GM18505 (cell line): ENCODE data around the gene PRRC2B.

Source experiments
- ATAC-seq: cut with Tn5 transposase; IDR thresholded peaks from one replicate; pipeline ENCODE4 v1.9.1; 2021; ENCODE audit not compliant: unreplicated experiment
- POLR2A ChIP-seq: IDR thresholded peaks from 4 replicates; pipeline ENCODE4 v1.6.1; 2011; ENCODE audit warnings: borderline replicate concordance; ENCODE audit not compliant: insufficient read depth, insufficient read length; ENCODE audit errors: extremely low read depth

The PRRC2B gene

DNA sequence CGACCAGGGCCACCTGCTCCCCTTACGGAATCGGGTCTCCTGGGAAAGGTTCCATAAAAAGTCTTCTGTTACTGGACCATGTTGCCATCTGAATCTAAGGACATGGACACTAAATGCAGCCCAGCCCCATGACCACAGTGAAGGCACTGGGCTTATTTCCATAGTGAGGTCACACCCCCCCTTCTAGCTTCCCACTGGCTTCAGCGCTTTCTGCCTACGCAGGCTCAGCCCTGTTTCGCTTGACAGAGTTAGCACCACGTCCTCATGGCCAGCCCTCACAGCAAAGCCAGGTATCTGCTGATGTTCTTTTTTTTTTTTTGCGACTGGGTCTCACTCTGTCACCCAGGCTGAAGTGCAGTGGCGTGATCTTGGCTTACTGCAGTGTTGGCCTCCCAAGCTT is 123.0 kb downstream of the PRRC2B start:
- ATAC-seq: no peak
- TF ChIP-seq POLR2A: no peak

GRCh38 chr9:131517761-131518190 is 123.9 kb downstream of the PRRC2B start:
- TF ChIP-seq POLR2A: no peak
- ATAC-seq: no peak

- TF ChIP-seq POLR2A: no peak
- no peak for ATAC-seq
Observed at GRCh38 chr9:131518553-131518952, 124.7 kb downstream of the PRRC2B start.

DNA sequence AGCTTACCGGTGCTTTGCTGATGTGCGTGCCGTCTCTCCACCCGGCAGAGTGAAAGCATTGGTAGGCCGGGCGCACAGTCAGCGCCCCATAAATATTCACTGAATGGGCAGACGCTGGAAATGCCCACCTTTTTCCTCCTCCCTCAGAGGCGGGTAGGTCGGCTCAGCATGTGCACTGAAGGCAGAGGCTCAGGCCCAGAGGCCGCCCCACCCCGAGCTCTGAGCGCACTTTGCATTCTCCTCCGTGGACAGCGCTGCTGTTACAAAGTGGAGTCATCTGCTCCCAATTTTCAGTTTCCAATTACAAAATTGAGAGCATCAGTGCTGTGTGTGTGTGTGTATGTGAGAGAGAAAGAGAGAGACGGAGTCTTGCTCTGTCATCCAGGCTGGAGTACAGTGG is 126.6 kb downstream of the PRRC2B start:
- TF ChIP-seq POLR2A: no peak
- ATAC-seq: no peak

GRCh38 chr9:131521203-131521602 is 127.3 kb downstream of the PRRC2B start:
- TF ChIP-seq POLR2A: no peak
- no peak for ATAC-seq

GRCh38 chr9:131521822-131522221 is 127.9 kb downstream of the PRRC2B start:
- TF ChIP-seq POLR2A: no peak

DNA sequence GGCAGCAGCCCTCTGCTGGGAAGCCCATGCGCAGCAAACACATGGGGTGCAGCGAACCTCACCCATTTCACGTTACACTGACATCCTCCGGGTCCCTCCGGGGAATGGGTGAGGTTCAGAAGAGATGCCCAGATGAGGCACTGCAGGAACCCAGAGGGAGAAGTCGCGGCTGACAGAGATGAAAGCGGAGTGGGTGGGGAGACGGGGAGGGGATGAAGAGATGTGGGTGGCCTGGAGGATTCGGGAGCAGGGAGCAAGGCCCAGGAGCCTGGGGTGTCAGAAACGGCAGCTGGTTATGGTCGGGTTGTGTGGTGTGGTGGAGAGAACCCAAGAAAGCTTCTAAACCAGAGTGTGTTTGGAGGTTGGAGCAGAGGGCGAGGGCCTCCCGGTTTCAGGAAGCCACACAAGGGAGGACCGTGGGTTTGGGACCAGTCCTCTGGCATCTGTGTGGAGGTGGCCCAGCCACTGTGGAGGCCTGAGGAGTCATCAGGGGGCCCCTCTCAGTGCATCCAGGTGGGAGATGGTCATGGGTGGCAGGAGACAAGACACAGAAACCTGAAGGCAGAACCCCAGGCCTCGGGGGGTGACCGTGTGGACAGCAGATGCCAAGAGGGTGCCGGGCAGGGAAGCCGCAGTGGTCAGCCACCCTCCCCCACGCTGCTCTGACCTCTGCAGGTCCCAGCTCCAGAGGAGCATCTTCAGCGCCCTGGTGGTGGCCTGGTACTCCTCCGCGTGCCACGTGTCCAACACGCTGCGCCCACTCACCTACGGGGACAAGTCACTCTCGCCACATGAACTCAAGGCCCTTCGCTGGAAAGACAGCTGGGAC is 128.6 kb downstream of the PRRC2B start:
- TF ChIP-seq POLR2A: no peak
- no peak for ATAC-seq

More at GRCh38 chr9:131521822-131522221, 127.9 kb downstream of the PRRC2B start:
- no peak for ATAC-seq

DNA sequence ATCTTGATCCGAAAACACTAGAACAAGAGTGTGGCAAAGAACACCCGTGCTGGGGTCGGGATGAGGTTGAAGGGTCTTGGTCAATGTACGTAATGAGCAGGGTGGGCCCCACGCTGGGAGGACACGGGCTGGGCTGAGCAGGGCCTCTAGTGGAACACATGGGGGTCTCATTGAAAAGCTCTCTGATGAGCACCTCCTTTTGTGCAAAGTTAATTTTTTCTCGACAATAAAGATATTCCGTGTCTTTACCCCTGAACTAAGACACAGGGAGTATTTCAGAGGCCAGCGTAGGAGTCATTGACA is 129.2 kb downstream of the PRRC2B start:
- ATAC-seq: no peak
- TF ChIP-seq POLR2A: no peak

DNA sequence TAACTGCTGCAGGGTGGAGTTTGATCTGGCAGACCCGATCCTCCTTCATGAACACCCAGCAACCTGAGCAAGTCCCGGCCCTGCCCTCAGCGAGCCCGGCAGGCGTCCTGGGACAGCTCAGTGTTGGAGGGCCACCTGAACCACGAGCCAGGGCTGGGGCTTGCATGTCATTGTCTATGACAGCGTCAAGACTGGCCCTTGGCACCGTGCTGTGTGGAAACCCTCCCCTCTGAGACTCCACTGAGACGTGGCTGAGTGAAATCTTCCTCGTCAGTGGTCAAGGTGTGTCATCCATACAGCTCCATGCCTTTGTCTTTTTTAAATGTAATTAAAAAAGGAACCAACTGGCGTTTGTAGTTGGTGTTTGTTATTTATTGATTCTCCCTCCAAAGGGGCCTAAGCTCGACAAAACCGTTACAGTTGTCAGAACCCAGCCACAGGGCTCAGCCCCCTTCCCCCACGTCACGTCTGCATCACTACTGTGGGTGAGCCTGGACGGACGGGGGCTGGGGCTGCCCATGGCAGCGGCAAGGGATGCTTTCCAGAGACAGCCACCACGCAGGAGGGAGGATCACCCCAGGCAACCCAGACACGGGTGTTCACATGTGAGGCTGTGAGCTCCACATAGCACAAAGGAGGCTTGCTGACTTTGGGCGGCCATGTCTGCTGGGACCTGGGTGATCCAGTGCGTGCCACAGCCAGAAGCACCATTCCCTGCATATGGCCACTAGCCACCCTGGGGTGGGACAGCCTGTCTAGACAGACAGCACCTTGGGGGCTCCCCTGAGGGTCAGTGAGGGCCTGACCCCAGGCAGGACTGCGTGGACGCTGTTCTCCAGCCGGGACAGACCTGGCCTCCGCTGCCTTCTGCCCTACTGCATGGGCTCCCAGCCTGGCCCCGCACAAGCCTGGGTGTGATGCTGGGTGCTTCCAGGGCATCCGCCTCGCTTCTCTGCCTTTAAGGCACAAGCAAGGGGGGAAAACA is 129.9 kb downstream of the PRRC2B start:
- ATAC-seq: no peak
- no peak for TF ChIP-seq POLR2A

GRCh38 chr9:131524665-131525315 is 130.9 kb downstream of the PRRC2B start:
- no peak for ATAC-seq
- no peak for TF ChIP-seq POLR2A

DNA sequence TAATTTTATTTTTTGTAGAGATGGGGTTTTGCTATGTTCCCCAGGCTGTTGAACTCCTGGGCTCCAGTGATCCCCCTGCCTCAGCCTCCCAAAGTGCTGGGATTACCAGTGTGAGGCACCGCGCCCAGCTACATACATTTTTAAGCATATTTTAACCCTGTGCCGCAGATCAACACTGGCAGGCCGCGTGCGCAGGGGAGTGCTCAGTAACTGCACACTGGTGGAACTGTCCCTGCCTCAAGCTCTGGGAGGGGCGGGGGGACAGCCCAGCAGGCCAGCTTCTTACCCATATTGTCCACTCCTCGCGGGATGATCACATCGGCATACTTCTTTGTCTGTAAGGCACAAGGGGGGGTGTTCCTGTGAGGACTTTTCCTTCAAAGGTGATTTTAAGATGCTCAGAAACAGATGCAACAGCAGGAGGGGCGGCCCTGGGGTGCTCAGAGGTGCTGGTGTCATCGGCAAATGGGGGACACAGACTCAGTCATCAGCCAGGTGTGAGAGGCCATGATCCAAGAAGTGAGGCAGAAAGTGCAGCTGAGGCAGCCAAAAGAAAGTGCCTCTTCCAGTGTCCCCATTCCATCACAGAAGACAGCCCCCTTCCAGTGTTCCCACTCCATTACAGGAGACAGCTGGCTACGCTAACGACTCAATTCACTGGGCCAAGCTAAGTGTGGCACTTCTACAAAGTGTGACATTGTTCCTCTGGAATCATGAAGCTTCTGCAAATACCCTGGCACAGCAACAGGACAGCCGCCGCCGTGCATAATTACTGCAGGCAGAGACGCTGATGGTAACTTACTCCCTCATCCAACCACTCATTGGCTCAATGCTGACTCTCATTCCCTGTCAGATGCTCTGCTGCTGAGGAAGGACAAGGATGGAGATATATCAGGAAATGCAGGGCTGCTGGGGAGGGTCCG is 132.0 kb downstream of the PRRC2B start:
- ATAC-seq: no peak
- TF ChIP-seq POLR2A: no peak

GRCh38 chr9:131528186-131528585 is 134.3 kb downstream of the PRRC2B start:
- ATAC-seq: no peak
- no peak for TF ChIP-seq POLR2A
